ENCODE measurements around the gene BDNF. TPM values are rescaled to one million over a fixed set of nuclear protein-coding genes. Genes with fewer than 3 reads are reported as not detected.

The BDNF gene
- total and polyA plus RNA-seq, 2 of the 8 experiments (the other 6 are each of a cell fraction or from before 2014, with no cell fraction given): 2.4 to 5.4 TPM

GRCh38 chr11:27697679-27698275 lies 2.5 kb downstream of the BDNF start:
- peaks cover 6 to 26% (median 19%) of the 10 kb centered on the region in 4 experiments for H3K27me3 ChIP-seq (replicated peaks in 1 of 4; ENCODE audit: control insufficient read depth in 3 of 4, extremely low read depth in 1 of 4, insufficient read depth in 3 of 4, low read length in 3 of 4)
- H3K9me3 ChIP-seq (ENCODE audit: insufficient read depth in 2 of 2, low read depth in 1 of 2, low read length in 1 of 2): no peaks in the 10 kb centered on the region
- peaks cover 22% of the 10 kb centered on the region for H3K23me2 ChIP-seq (ENCODE audit: low read depth, low read length)
- peak overlapping the region; percentile 54 for H4K5ac ChIP-seq (ENCODE audit: insufficient read length, low read depth, low read length)
- H3K4ac ChIP-seq (replicated peaks; ENCODE audit: insufficient read length, low read depth, low read length): no peak overlapping the region
- no peaks in the 10 kb centered on the region for H4K20me1 ChIP-seq (replicated peaks in 1 of 2; ENCODE audit: control insufficient read depth in 1 of 2, insufficient read depth in 2 of 2, low read length in 2 of 2)
- no peak for TF ChIP-seq BRCA1 (IDR thresholded peaks at IDR 0.05; ENCODE audit: low read depth, low read length)
- TF ChIP-seq GABPA (IDR thresholded peaks at IDR 0.05; ENCODE audit: borderline replicate concordance, insufficient read depth, low read length): no peak
- no peak for TF ChIP-seq ASH2L (IDR thresholded peaks at IDR 0.05; ENCODE audit: low read length)
- no peak for TF ChIP-seq SRF (IDR thresholded peaks at IDR 0.05; ENCODE audit: low read depth, low read length)
- TF ChIP-seq MAX (IDR thresholded peaks at IDR 0.05): no peak
- no peak for TF ChIP-seq POLR2AphosphoS5 (IDR thresholded peaks at IDR 0.05; ENCODE audit: low read depth, low read length)
- TF ChIP-seq CHD2 (IDR thresholded peaks at IDR 0.05; ENCODE audit: low read length): no peak
- TF ChIP-seq KDM4A (IDR thresholded peaks at IDR 0.05; ENCODE audit: low read depth, low read length, severe bottlenecking): no peak
- no peak for TF ChIP-seq SAP30 (IDR thresholded peaks at IDR 0.05; ENCODE audit: insufficient read depth, insufficient replicate concordance, low read length)
- TF ChIP-seq JUND (IDR thresholded peaks at IDR 0.05; ENCODE audit: low read length): no peak
- no peak for TF ChIP-seq SIX5 (IDR thresholded peaks at IDR 0.05; ENCODE audit: low read depth, low read length)
- TF ChIP-seq RAD21 (IDR thresholded peaks at IDR 0.05 in 1 of 2, conservative IDR thresholded peaks at IDR 0.05 in 1 of 2; ENCODE audit: low read depth in 2 of 2, low read length in 2 of 2): no peak
- no peak overlapping the region for H3K9ac ChIP-seq (replicated peaks in 1 of 4; ENCODE audit: extremely low read depth in 1 of 4, low read depth in 3 of 4, low read length in 3 of 4)
- H2BK15ac ChIP-seq (ENCODE audit: low read length): no peak overlapping the region
- no peaks in the 10 kb centered on the region for H3K79me1 ChIP-seq (ENCODE audit: low read depth, low read length)
- H2AFZ ChIP-seq (ENCODE audit: low read length): no peak overlapping the region
- no peak overlapping the region for H3K27ac ChIP-seq (ENCODE audit: low read depth, low read length)
- no peak overlapping the region; the same call in 1 of the 2 replicates for H3K18ac ChIP-seq (ENCODE audit: extremely low read depth, low read length)
- WGBS, 2 experiments (ENCODE audit: extremely low coverage in 1 of 2, insufficient coverage in 1 of 2, insufficient read length in 1 of 2, insufficient replicate concordance in 2 of 2, low coverage in 1 of 2, low lambda C conversion rate in 2 of 2, missing lambda C conversion rate in 1 of 2): 43% methylated on average over 2 of the region's 2 CpGs; no CpG with 5 or more reads in 1 of the 2 experiments
- H4K8ac ChIP-seq (ENCODE audit: extremely low read depth, insufficient read depth, low read length): no peak overlapping the region
- H3K23ac ChIP-seq (ENCODE audit: insufficient read length): no peak overlapping the region
- ChIA-PET CTCF (ENCODE audit: partially characterized antibody) (interaction anchor here (0.6 to 3.6 kb wide), 6 partner anchors 9 to 400 kb away, joined by 3 to 34 read pairs (median 4); no protein-coding TSS in a partner anchor), POLR2A (ENCODE audit: partially characterized antibody) (interaction anchor here (0.7 to 4.6 kb wide), 9 partner anchors 10 to 748 kb away, joined by 3 to 43 read pairs (median 6); no protein-coding TSS in a partner anchor)
- no peaks in the 10 kb centered on the region for H3K36me3 ChIP-seq (ENCODE audit: control insufficient read depth in 2 of 4, insufficient read depth in 4 of 4, low read length in 3 of 4)
- 0 out of 2 replicates have a peak overlapping the region, but pooled peaks have one; percentile 41 for H2BK5ac ChIP-seq (ENCODE audit: low read depth, low read length)
- H2BK120ac ChIP-seq (replicated peaks; ENCODE audit: low read depth, low read length): no peak overlapping the region
- no peak overlapping the region for H2AK5ac ChIP-seq (ENCODE audit: low read depth, low read length)
- H3K4me2 ChIP-seq (ENCODE audit: insufficient read depth in 1 of 2, low read depth in 2 of 2, low read length in 2 of 2): peak overlapping the region; percentile 91 to 95
- FAIRE-seq (no peak), DNase-seq (ENCODE audit: low read depth in 1 of 2, low spot score in 2 of 2) (no peak)
- no peak overlapping the region for H3K56ac ChIP-seq (replicated peaks; ENCODE audit: insufficient read length, low read depth, low read length)
- no peak overlapping the region for H3K14ac ChIP-seq (ENCODE audit: insufficient read length)
- H3K79me2 ChIP-seq (ENCODE audit: control insufficient read depth in 1 of 2, insufficient read depth in 2 of 2, low read length in 2 of 2): peaks cover 0 to 46% of the 10 kb centered on the region in 2 experiments; a peak in 3 of 4 replicates
- peak overlapping the region in 3 of 4 experiments; percentile 14 to 95 (median 51); a peak in 4 of 8 replicates for H3K4me3 ChIP-seq (ENCODE audit: extremely low read depth in 1 of 4, insufficient read depth in 2 of 4, low read depth in 3 of 4, low read length in 4 of 4)
- H2BK12ac ChIP-seq (ENCODE audit: low read depth, low read length): no peak overlapping the region
- H4K91ac ChIP-seq (replicated peaks; ENCODE audit: insufficient read length, low read length): peak overlapping the region; percentile 18
- H3K4me1 ChIP-seq (replicated peaks in 1 of 4; ENCODE audit: control insufficient read depth in 3 of 4, insufficient read depth in 4 of 4, low read length in 3 of 4): peaks cover 1 to 18% (median 2%) of the 10 kb centered on the region in 4 experiments; a peak in 4 of 7 replicates
- H2BK20ac ChIP-seq (ENCODE audit: low read length): no peak overlapping the region
